H1 (cell line): ENCODE data around the gene KANTR. TPM values are rescaled to one million over a fixed set of nuclear protein-coding genes. Genes with fewer than 3 reads are reported as not detected.

Experiments used
- CTCF ChIA-PET: fragments of 300-600 bp; sonication (Branson Sonifier 250); formaldehyde crosslinking; loops from one replicate; lab custom pipeline; 2021; ENCODE audit not compliant: partially characterized antibody; lab: Charles Lee
- POLR2A ChIA-PET: fragments of 300-600 bp; sonication (Branson Sonifier 250); formaldehyde crosslinking; loops from one replicate; lab custom pipeline; 2021; ENCODE audit warnings: inconsistent platforms; ENCODE audit not compliant: partially characterized antibody; lab: Charles Lee
- DNase-seq, 2 experiments: peaks; one replicate each; pipeline versions ENCODE4 v3.0.0 to v3.0.0-alpha.2; 2010 to 2022; ENCODE audit warnings: low spot score in 2 of 2, low read depth in 1 of 2, mixed read lengths in 1 of 2
- FAIRE-seq: peaks from 2 replicates; lab custom pipeline; 2011; peaks lifted over from hg19 to GRCh38; lab: Jason Lieb, UNC
- H2AFZ ChIP-seq: 2 replicates; pipeline ENCODE4 v1.8.1; 2012; ENCODE audit warnings: low read length, inconsistent platforms
- H2AK5ac ChIP-seq: 2 replicates; pipeline ENCODE4 v1.6.1; 2013; ENCODE audit warnings: low read depth, low read length
- H2BK120ac ChIP-seq: replicated peaks from 2 replicates; pipeline ENCODE3; 2013; ENCODE audit warnings: low read depth, low read length, inconsistent platforms
- H2BK12ac ChIP-seq: 2 replicates; pipeline ENCODE4 v1.6.1; 2013; ENCODE audit warnings: low read depth, low read length
- H2BK15ac ChIP-seq: 2 replicates; pipeline ENCODE4 v1.6.1; 2013; ENCODE audit warnings: low read length
- H2BK20ac ChIP-seq: 2 replicates; pipeline ENCODE4 v1.6.1; 2013; ENCODE audit warnings: low read length
- H2BK5ac ChIP-seq: 2 replicates; pipeline ENCODE4 v1.6.1; 2013; ENCODE audit warnings: low read depth, low read length
- H3K14ac ChIP-seq: 2 replicates; pipeline ENCODE4 v1.6.1; 2013; ENCODE audit warnings: inconsistent platforms; ENCODE audit not compliant: insufficient read length
- H3K18ac ChIP-seq: 2 replicates; pipeline ENCODE4 v1.6.1; 2013; ENCODE audit warnings: low read length; ENCODE audit errors: extremely low read depth
- H3K23ac ChIP-seq: 2 replicates; pipeline ENCODE4 v1.6.1; 2013; ENCODE audit warnings: inconsistent platforms; ENCODE audit not compliant: insufficient read length
- H3K23me2 ChIP-seq: 2 replicates; pipeline ENCODE4 v1.6.1; 2013; ENCODE audit warnings: low read depth, low read length
- H3K27ac ChIP-seq: 2 replicates; pipeline ENCODE4 v1.6.1; 2011; ENCODE audit warnings: low read depth, low read length, inconsistent platforms
- H3K27me3 ChIP-seq, 4 experiments: replicated peaks in 1 of 4; 1 replicate in 1 of 4; 2 replicates in 3 of 4; pipeline versions ENCODE4 v1.6.1 to v1.8.1; 2011 to 2013; ENCODE audit warnings: low read length in 3 of 4, mild to moderate bottlenecking in 3 of 4, inconsistent platforms in 2 of 4, mixed read lengths in 2 of 4, moderate library complexity in 1 of 4; ENCODE audit not compliant: control insufficient read depth in 3 of 4, insufficient read depth in 3 of 4; ENCODE audit errors: extremely low read depth in 1 of 4
- H3K36me3 ChIP-seq, 4 experiments: 2 replicates each; pipeline versions ENCODE4 v1.6.1 to v1.8.1; 2011 to 2013; ENCODE audit warnings: mild to moderate bottlenecking in 4 of 4, low read length in 3 of 4, moderate library complexity in 2 of 4, control low read depth in 1 of 4, inconsistent platforms in 1 of 4; ENCODE audit not compliant: insufficient read depth in 4 of 4, control insufficient read depth in 2 of 4
- H3K4ac ChIP-seq: replicated peaks from 2 replicates; pipeline ENCODE3; 2013; ENCODE audit warnings: low read length, low read depth, mixed read lengths, inconsistent platforms; ENCODE audit not compliant: insufficient read length
- H3K4me1 ChIP-seq, 4 experiments: replicated peaks in 1 of 4; 1 replicate in 1 of 4; 2 replicates in 3 of 4; pipeline versions ENCODE4 v1.6.1 to v1.8.1; 2011 to 2013; ENCODE audit warnings: low read length in 3 of 4, inconsistent platforms in 2 of 4, mixed read lengths in 1 of 4; ENCODE audit not compliant: insufficient read depth in 4 of 4, control insufficient read depth in 3 of 4
- H3K4me2 ChIP-seq, 2 experiments: 2 replicates each; pipeline versions ENCODE4 v1.6.1 to v1.8.1; 2011 to 2013; ENCODE audit warnings: low read depth in 2 of 2, low read length in 2 of 2, control low read depth in 1 of 2, inconsistent platforms in 1 of 2, mild to moderate bottlenecking in 1 of 2; ENCODE audit not compliant: insufficient read depth in 1 of 2
- H3K4me3 ChIP-seq, 4 experiments: fragments of 200-600, 300-600 bp in 1 of 4; sonication (generic), shearing (Covaris generic), sonication (Bioruptor Twin) in 1 of 4; 2 replicates each; pipeline versions ENCODE4 v1.5.1 to v1.8.1; 2011 to 2016; ENCODE audit warnings: low read length in 4 of 4, low read depth in 3 of 4, control low read depth in 2 of 4, inconsistent platforms in 2 of 4, mild to moderate bottlenecking in 2 of 4, mixed read lengths in 1 of 4, moderate library complexity in 1 of 4; ENCODE audit not compliant: insufficient read depth in 2 of 4; ENCODE audit errors: extremely low read depth in 1 of 4
- H3K56ac ChIP-seq: replicated peaks from 2 replicates; pipeline ENCODE3; 2013; ENCODE audit warnings: low read depth, mild to moderate bottlenecking, mixed read lengths, low read length, inconsistent platforms; ENCODE audit not compliant: insufficient read length
- H3K79me1 ChIP-seq: 2 replicates; pipeline ENCODE4 v1.6.1; 2013; ENCODE audit warnings: low read depth, low read length, control low read depth
- H3K79me2 ChIP-seq, 2 experiments: 2 replicates each; pipeline versions ENCODE4 v1.6.1 to v1.8.1; 2012 to 2013; ENCODE audit warnings: low read length in 2 of 2, mild to moderate bottlenecking in 2 of 2, inconsistent platforms in 1 of 2; ENCODE audit not compliant: insufficient read depth in 2 of 2, control insufficient read depth in 1 of 2
- H3K9ac ChIP-seq, 4 experiments: replicated peaks in 1 of 4; 1 replicate in 1 of 4; 2 replicates in 3 of 4; pipeline versions ENCODE4 v1.6.1 to v1.8.1; 2011 to 2013; ENCODE audit warnings: low read depth in 3 of 4, low read length in 3 of 4, control low read depth in 2 of 4, mild to moderate bottlenecking in 2 of 4, moderate library complexity in 2 of 4, inconsistent platforms in 1 of 4; ENCODE audit errors: extremely low read depth in 1 of 4
- H3K9me3 ChIP-seq, 2 experiments: 2 replicates each; pipeline versions ENCODE4 v1.6.1 to v1.8.1; 2012 to 2013; ENCODE audit warnings: mild to moderate bottlenecking in 2 of 2, moderate library complexity in 2 of 2, control low read depth in 1 of 2, inconsistent platforms in 1 of 2, low read depth in 1 of 2, low read length in 1 of 2, mixed read lengths in 1 of 2; ENCODE audit not compliant: insufficient read depth in 2 of 2
- H4K20me1 ChIP-seq, 2 experiments: replicated peaks in 1 of 2; 2 replicates each; pipeline versions ENCODE3 to v1.8.1; 2011 to 2013; ENCODE audit warnings: inconsistent platforms in 2 of 2, low read length in 2 of 2, mild to moderate bottlenecking in 1 of 2; ENCODE audit not compliant: insufficient read depth in 2 of 2, control insufficient read depth in 1 of 2
- H4K5ac ChIP-seq: 2 replicates; pipeline ENCODE4 v1.6.1; 2013; ENCODE audit warnings: low read length, low read depth, mixed read lengths, inconsistent platforms; ENCODE audit not compliant: insufficient read length
- H4K8ac ChIP-seq: 2 replicates; pipeline ENCODE4 v1.8.0; 2013; ENCODE audit warnings: mild to moderate bottlenecking, moderate library complexity, low read length, inconsistent platforms; ENCODE audit not compliant: insufficient read depth; ENCODE audit errors: extremely low read depth
- H4K91ac ChIP-seq: replicated peaks from 2 replicates; pipeline ENCODE3; 2013; ENCODE audit warnings: low read length, mixed read lengths, inconsistent platforms; ENCODE audit not compliant: insufficient read length
- ASH2L ChIP-seq: fragments of 200-600, 300-600 bp; sonication (generic); IDR thresholded peaks from one replicate; pipeline ENCODE4 v1.7.1; 2017; ENCODE audit warnings: low read length
- CBX8 ChIP-seq: fragments of 300-800, 300-1000 bp; sonication (generic); IDR thresholded peaks from 2 replicates; pipeline ENCODE4 v1.7.1; 2016; ENCODE audit warnings: low read depth, low read length, borderline replicate concordance
- GABPA ChIP-seq: IDR thresholded peaks from 2 replicates; pipeline ENCODE4 v1.6.1; 2011; ENCODE audit warnings: mild to moderate bottlenecking, low read length, moderate library complexity, borderline replicate concordance; ENCODE audit not compliant: insufficient read depth
- MAX ChIP-seq: IDR thresholded peaks from 2 replicates; pipeline ENCODE4 v1.6.1; 2012; ENCODE audit warnings: inconsistent platforms
- NRF1 ChIP-seq: IDR thresholded peaks from 2 replicates; pipeline ENCODE4 v1.6.1; 2011; ENCODE audit warnings: mild to moderate bottlenecking, low read depth, low read length, improper control_type of control experiment
- SAP30 ChIP-seq: fragments of 300-600 bp; sonication (generic); IDR thresholded peaks from 2 replicates; pipeline ENCODE4 v1.7.1; 2012; ENCODE audit warnings: low read length, moderate library complexity, mild to moderate bottlenecking, inconsistent platforms; ENCODE audit not compliant: insufficient read depth, insufficient replicate concordance
- SIN3A ChIP-seq, 2 experiments: IDR thresholded peaks in 1 of 2; conservative IDR thresholded peaks in 1 of 2; 2 replicates each; pipeline ENCODE4 v1.6.1; 2011 to 2012; ENCODE audit warnings: low read length in 2 of 2, improper control_type of control experiment in 1 of 2, low read depth in 1 of 2, mild to moderate bottlenecking in 1 of 2
- SP1 ChIP-seq: IDR thresholded peaks from 2 replicates; pipeline ENCODE4 v1.6.1; 2011; ENCODE audit warnings: low read depth, low read length
- WGBS, 2 experiments: shearing (Covaris generic) in 1 of 2; methylation state at CpG; one replicate each; pipeline versions ENCODE4 v1.1.6 to v1.1.7; 2013 to 2015; ENCODE audit warnings: low lambda C conversion rate in 2 of 2, mixed read lengths in 2 of 2, inconsistent platforms in 1 of 2, low coverage in 1 of 2, missing lambda C conversion rate in 1 of 2; ENCODE audit not compliant: insufficient replicate concordance in 2 of 2, insufficient coverage in 1 of 2, insufficient read length in 1 of 2; ENCODE audit errors: extremely low coverage in 1 of 2, missing lambda C conversion rate in 1 of 2; 5-methylcytosine and 5-hydroxymethylcytosine counted together
- long read RNA-seq, 2 experiments: library from RNA in 1 of 2; library from capped mRNA in 1 of 2; stranded (forward); transcript quantifications; one replicate each; pipeline ENCODE4 v2.0.0, GENCODE V29; 2021; ENCODE audit warnings: inconsistent platforms in 1 of 2
- polyA minus RNA-seq, 3 experiments: library from RNA; depleted of rRNA, polyadenylated mRNA; stranded (reverse); fragments of >200 nt; gene quantifications; 1 replicate in 2 of 3; 2 replicates in 1 of 3; pipeline ENCODE4 v1.2.3, GENCODE V29; 2011
- polyA plus RNA-seq, 7 experiments: library from polyadenylated mRNA; depleted of rRNA in 3 of 7; stranded (reverse) in 5 of 7; unstranded in 2 of 7; fragments of >200 nt in 5 of 7; fragments of 200-250 nt in 2 of 7; gene quantifications; 1 replicate in 5 of 7; 2 replicates in 1 of 7; 4 replicates in 1 of 7; pipeline versions ENCODE4 v1.2.1 to v1.2.3, GENCODE V29; 2011 to 2013; ENCODE audit warnings: missing spikeins in 2 of 7, mixed read lengths in 2 of 7
- total RNA-seq: library from RNA; stranded (reverse); fragmentation: NEBNext Ultra II Directional; extraction: Animal tissue kit (Norgen Biotek cat#: 25700); gene quantifications from 2 replicates; pipeline ENCODE4 v1.2.1, GENCODE V29; 2021

The KANTR gene, protein sequence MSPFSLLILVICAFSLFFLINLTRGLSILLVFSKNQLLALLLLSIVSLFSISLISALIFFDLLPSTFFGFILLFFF
- total RNA-seq: 7.5 and 9.5 TPM in 2 replicates
- polyA plus RNA-seq (2011; rRNA removed): 5.9 and 7.7 TPM in 2 replicates
- 5.2 TPM for polyA plus RNA-seq (2011; cell fraction: cytosol; rRNA removed)
- polyA plus RNA-seq (2011; cell fraction: nucleus; rRNA removed): 40.0 TPM
- 3.5 to 6.6 TPM (median 4.6 TPM) in 4 replicates for polyA plus RNA-seq (2012, experiment 1 of 2)
- 0.47 TPM for polyA plus RNA-seq (2012, experiment 2 of 2)
- polyA plus RNA-seq (2013, experiment 1 of 2): 5.5 TPM
- polyA plus RNA-seq (2013, experiment 2 of 2): 3.5 TPM
- polyA minus RNA-seq (2011; rRNA and poly(A)+ RNA removed): 66.2 and 69.4 TPM in 2 replicates
- 15.3 TPM for polyA minus RNA-seq (2011; cell fraction: cytosol; rRNA and poly(A)+ RNA removed)
- 96.4 TPM for polyA minus RNA-seq (2011; cell fraction: nucleus; rRNA and poly(A)+ RNA removed)
- long read RNA-seq, experiment 1, partial matches to known transcripts: 0 of 3 reads
- long read RNA-seq, experiment 1, other reads (novel, unspliced or antisense): 3 of 3 reads
- long read RNA-seq, experiment 2, partial matches to known transcripts: 0 of 1 reads
- long read RNA-seq, experiment 2, other reads (novel, unspliced or antisense): 1 of 1 reads

GRCh38 chrX:53093748-53094581 is at the start of gene KANTR:
Gene KANTR, plus strand, starts transcription at chrX:53094142. Its CDS starts 30,131 bp downstream, at chrX:53124273.
- Histone ChIP-seq H3K36me3 (no peaks in the 10 kb centered on the region; a peak in 1 of 8 replicates), H4K5ac (peak within 1 kb of the TSS; percentile 30), H3K4ac (no peak within 1 kb of the TSS), H3K14ac (no peak within 1 kb of the TSS), H2BK5ac (no peak within 1 kb of the TSS), H2BK12ac (no peak within 1 kb of the TSS), H4K20me1 (no peaks in the 10 kb centered on the region), H3K79me1 (no peaks in the 10 kb centered on the region), H3K4me3 (peak within 1 kb of the TSS; percentile 63 to 95 (median 76)), H2BK15ac (no peak within 1 kb of the TSS), H2AFZ (peak within 1 kb of the TSS; percentile 95), H4K8ac (peak within 1 kb of the TSS; percentile 6; the same call in 1 of the 2 replicates), H3K23ac (no peak within 1 kb of the TSS), H3K18ac (no peak within 1 kb of the TSS; the same call in 1 of the 2 replicates), H2BK120ac (no peak within 1 kb of the TSS), H2AK5ac (no peak within 1 kb of the TSS), H3K4me1 (no peaks in the 10 kb centered on the region), H4K91ac (no peak within 1 kb of the TSS), H3K27me3 (no peaks in the 10 kb centered on the region), H3K56ac (no peak within 1 kb of the TSS), H3K9ac (peak within 1 kb of the TSS; percentile 14 to 83 (median 54); a peak in 6 of 7 replicates), H3K9me3 (no peaks in the 10 kb centered on the region), H3K27ac (peak within 1 kb of the TSS; percentile 71), H3K79me2 (peaks cover 0 to 6% of the 10 kb centered on the region in 2 experiments; a peak in 2 of 4 replicates), H3K4me2 (peak within 1 kb of the TSS; percentile 77 to 82), H2BK20ac (no peak within 1 kb of the TSS), H3K23me2 (peaks cover 2% of the 10 kb centered on the region; the same call in 1 of the 2 replicates)
- FAIRE-seq (peak; percentile 96), DNase-seq (peak; percentile 62 to 76)
- CTCF ChIA-PET: no interaction called here
- POLR2A ChIA-PET: interaction anchor here (1.3 kb wide), 1 partner anchor 12 kb away, joined by 4 read pairs; the partner anchor contains the start of gene TSPYL2
- 3% methylated on average over 19 of the region's 67 CpGs; no CpG with 5 or more reads in 1 of the 2 experiments for WGBS, 2 experiments
- TF ChIP-seq ASH2L: peak; percentile 55
- TF ChIP-seq CBX8: no peak
- peak; percentile 92 for TF ChIP-seq SP1
- peak; percentile 54 for TF ChIP-seq SAP30
- TF ChIP-seq MAX: peak; percentile 46
- no peak for TF ChIP-seq NRF1
- TF ChIP-seq GABPA: no peak
- peak in 1 of 2 experiments; percentile 18; a peak in 1 of 4 replicates for TF ChIP-seq SIN3A (conservative IDR thresholded peaks at IDR 0.05 in 1 of 2, IDR thresholded peaks at IDR 0.05 in 1 of 2; ENCODE audit: low read depth in 1 of 2, low read length in 2 of 2)
